SU-DHL-6 (cell line): ENCODE measurements around the gene PPP2R2C.

Experiments
- EZH2phosphoT487 ChIP-seq: fragments of 200-600 bp; sonication (generic), shearing (Covaris generic); conservative IDR thresholded peaks from 2 replicates; pipeline ENCODE4 v1.6.1; 2018; ENCODE audit warnings: mild to moderate bottlenecking, antibody characterized with exemption, low read length, moderate library complexity, mixed read lengths
- TF ChIP-seq, protein P1 (sequence below): fragments of 200-600 bp; sonication (generic); IDR thresholded peaks from one replicate; pipeline ENCODE4 v1.5.1; 2017; ENCODE audit warnings: antibody characterized with exemption, mild to moderate bottlenecking, low read length, moderate library complexity; ENCODE audit not compliant: insufficient read depth, poor library complexity, severe bottlenecking

DNA sequence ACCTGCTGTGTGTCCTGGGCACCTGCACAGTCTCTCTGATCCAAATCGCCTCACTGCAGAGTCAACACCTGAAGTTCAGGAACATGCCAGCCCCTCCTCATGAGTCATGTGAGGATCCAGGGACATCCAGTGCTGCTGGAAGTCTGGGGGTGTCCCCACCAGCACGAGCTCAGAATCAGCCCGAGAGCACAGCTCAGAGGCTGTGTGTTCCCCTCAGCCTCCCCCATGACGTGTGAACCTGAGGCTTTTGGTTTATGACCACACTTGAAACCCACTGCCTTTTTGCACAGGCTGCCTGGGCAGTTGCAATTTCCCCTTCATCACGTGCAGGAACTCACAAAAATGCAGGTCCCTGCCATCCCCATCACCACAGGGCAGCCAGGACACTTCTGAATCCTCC, 47.1 kb downstream of the PPP2R2C start:
- TF ChIP-seq, protein P1, sequence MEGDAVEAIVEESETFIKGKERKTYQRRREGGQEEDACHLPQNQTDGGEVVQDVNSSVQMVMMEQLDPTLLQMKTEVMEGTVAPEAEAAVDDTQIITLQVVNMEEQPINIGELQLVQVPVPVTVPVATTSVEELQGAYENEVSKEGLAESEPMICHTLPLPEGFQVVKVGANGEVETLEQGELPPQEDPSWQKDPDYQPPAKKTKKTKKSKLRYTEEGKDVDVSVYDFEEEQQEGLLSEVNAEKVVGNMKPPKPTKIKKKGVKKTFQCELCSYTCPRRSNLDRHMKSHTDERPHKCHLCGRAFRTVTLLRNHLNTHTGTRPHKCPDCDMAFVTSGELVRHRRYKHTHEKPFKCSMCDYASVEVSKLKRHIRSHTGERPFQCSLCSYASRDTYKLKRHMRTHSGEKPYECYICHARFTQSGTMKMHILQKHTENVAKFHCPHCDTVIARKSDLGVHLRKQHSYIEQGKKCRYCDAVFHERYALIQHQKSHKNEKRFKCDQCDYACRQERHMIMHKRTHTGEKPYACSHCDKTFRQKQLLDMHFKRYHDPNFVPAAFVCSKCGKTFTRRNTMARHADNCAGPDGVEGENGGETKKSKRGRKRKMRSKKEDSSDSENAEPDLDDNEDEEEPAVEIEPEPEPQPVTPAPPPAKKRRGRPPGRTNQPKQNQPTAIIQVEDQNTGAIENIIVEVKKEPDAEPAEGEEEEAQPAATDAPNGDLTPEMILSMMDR = no peak
- no peak for TF ChIP-seq EZH2phosphoT487
